K562 (cell line): ENCODE results near the gene MEX3C. TPM values are rescaled to one million over a fixed set of nuclear protein-coding genes. Genes with fewer than 3 reads are reported as not detected.
A peak's percentile ranks its signal among the peaks of the same experiment; 100 is the strongest.

Experiments used
- CBX3 ChIP-seq, 2 experiments: IDR thresholded peaks; 1 replicate in 1 of 2; 2 replicates in 1 of 2; pipeline ENCODE4 v1.6.1; 2012; ENCODE audit warnings: inconsistent platforms in 2 of 2, low read length in 2 of 2, borderline replicate concordance in 1 of 2, control low read depth in 1 of 2
- E2F5 ChIP-seq: sonication (generic); formaldehyde crosslinking; IDR thresholded peaks from 2 replicates; pipeline ENCODE4 v1.8.0; 2022; ENCODE audit warnings: mild to moderate bottlenecking, missing genetic modification reagents
- ETS2 ChIP-seq: IDR thresholded peaks from 2 replicates; pipeline ENCODE4 v1.6.1; 2016; ENCODE audit warnings: borderline replicate concordance, missing genetic modification characterization, mild to moderate bottlenecking, moderate library complexity, missing compliant biosample characterization; ENCODE audit not compliant: poor library complexity, severe bottlenecking
- MCM7 ChIP-seq, 2 experiments: fragments of 450-650 bp; IDR thresholded peaks; 2 replicates each; pipeline ENCODE4 v1.6.1; 2016 to 2018
- NCOR1 ChIP-seq: fragments of 450-650 bp; IDR thresholded peaks from 2 replicates; pipeline ENCODE4 v1.6.1; 2016; ENCODE audit warnings: mild to moderate bottlenecking, moderate library complexity
- NKRF ChIP-seq: fragments of 450-650 bp; IDR thresholded peaks from 2 replicates; pipeline ENCODE4 v1.6.1; 2016; ENCODE audit warnings: borderline replicate concordance
- NR2C1 ChIP-seq, 2 experiments: fragments of 450-650 bp; IDR thresholded peaks; 2 replicates each; pipeline ENCODE4 v1.6.1; 2017; ENCODE audit warnings: mild to moderate bottlenecking in 2 of 2, antibody characterized with exemption in 1 of 2, inconsistent platforms in 1 of 2, missing compliant biosample characterization in 1 of 2, missing genetic modification characterization in 1 of 2
- SNIP1 ChIP-seq: fragments of 450-650 bp; IDR thresholded peaks from 2 replicates; pipeline ENCODE4 v1.7.1; 2017; ENCODE audit warnings: low read depth, mild to moderate bottlenecking
- TFAP4 ChIP-seq: sonication (generic); formaldehyde crosslinking; IDR thresholded peaks from 2 replicates; pipeline ENCODE4 v1.8.0; 2022; ENCODE audit warnings: missing genetic modification reagents, mild to moderate bottlenecking, moderate library complexity, borderline replicate concordance
- ZNF143 ChIP-seq: sonication (generic); formaldehyde crosslinking; IDR thresholded peaks from 2 replicates; pipeline ENCODE4 v1.9.0; 2022; ENCODE audit warnings: mild to moderate bottlenecking, missing genetic modification reagents
- ZNF395 ChIP-seq: fragments of 200-800 bp; sonication (Bioruptor generic); IDR thresholded peaks from 2 replicates; pipeline ENCODE4 v1.6.1; 2017; ENCODE audit warnings: missing genetic modification characterization, missing compliant biosample characterization
- ZNF41 ChIP-seq: fragments of 250-450 bp; sonication (Bioruptor Pico); conservative IDR thresholded peaks from 2 replicates; pipeline ENCODE4 v1.4.0; 2020; ENCODE audit warnings: mild to moderate bottlenecking
- ZNF551 ChIP-seq: fragments of 250-450 bp; sonication (Bioruptor Pico); IDR thresholded peaks from 2 replicates; pipeline ENCODE4 v1.5.0; 2021; ENCODE audit warnings: mild to moderate bottlenecking, moderate library complexity
- ZNF57 ChIP-seq: fragments of 450-650 bp; formaldehyde crosslinking; IDR thresholded peaks from 2 replicates; pipeline ENCODE4 v1.4.0; 2020; ENCODE audit warnings: mild to moderate bottlenecking, moderate library complexity
- ZNF695 ChIP-seq: fragments of 450-650 bp; formaldehyde crosslinking; IDR thresholded peaks from 2 replicates; pipeline ENCODE4 v1.4.0; 2020; ENCODE audit warnings: mild to moderate bottlenecking, moderate library complexity
- polyA plus RNA-seq, 8 experiments: library from polyadenylated mRNA; depleted of rRNA in 4 of 8; stranded (reverse) in 5 of 8; unstranded in 3 of 8; fragments of >200 nt; fragmentation: Nextera tagmentation in 2 of 8; fragmentation: Illumina TruSeq in 1 of 8; extraction: Ambion mirVana in 2 of 8; extraction: Trizol in 1 of 8; gene quantifications; 2 replicates each; pipeline versions ENCODE4 v1.2.1 to v1.2.3, GENCODE V29; 2011 to 2014; ENCODE audit warnings: inconsistent platforms in 1 of 8, missing spikeins in 1 of 8
- total RNA-seq, 7 experiments: library from RNA; depleted of rRNA in 6 of 7; stranded (reverse); fragments of >200 nt in 6 of 7; fragmentation: Illumina TruSeq in 2 of 7; extraction: Trizol in 2 of 7; gene quantifications; 2 replicates each; pipeline versions ENCODE4 v1.2.1 to v1.2.3, GENCODE V29; 2011 to 2021; ENCODE audit warnings: low replicate concordance in 1 of 7
- TF ChIP-seq, protein P1 (sequence below): sonication (generic); formaldehyde crosslinking; IDR thresholded peaks from 2 replicates; pipeline ENCODE4 v1.8.1; 2023; ENCODE audit warnings: mild to moderate bottlenecking, missing genetic modification reagents, moderate library complexity
- TF ChIP-seq, protein P2 (sequence below): sonication (generic); formaldehyde crosslinking; IDR thresholded peaks from 2 replicates; pipeline ENCODE4 v1.8.0; 2022; ENCODE audit warnings: mild to moderate bottlenecking, missing genetic modification reagents
- TF ChIP-seq, protein P3 (sequence below): sonication (generic); formaldehyde crosslinking; IDR thresholded peaks from 2 replicates; pipeline ENCODE4 v1.8.0; 2022; ENCODE audit warnings: mild to moderate bottlenecking, missing genetic modification reagents

The MEX3C gene
- total and polyA plus RNA-seq, 9 of the 15 experiments (the other 6 are each of a cell fraction or from before 2014, with no cell fraction given): 2.4 to 14.2 (median 10.6) TPM

DNA sequence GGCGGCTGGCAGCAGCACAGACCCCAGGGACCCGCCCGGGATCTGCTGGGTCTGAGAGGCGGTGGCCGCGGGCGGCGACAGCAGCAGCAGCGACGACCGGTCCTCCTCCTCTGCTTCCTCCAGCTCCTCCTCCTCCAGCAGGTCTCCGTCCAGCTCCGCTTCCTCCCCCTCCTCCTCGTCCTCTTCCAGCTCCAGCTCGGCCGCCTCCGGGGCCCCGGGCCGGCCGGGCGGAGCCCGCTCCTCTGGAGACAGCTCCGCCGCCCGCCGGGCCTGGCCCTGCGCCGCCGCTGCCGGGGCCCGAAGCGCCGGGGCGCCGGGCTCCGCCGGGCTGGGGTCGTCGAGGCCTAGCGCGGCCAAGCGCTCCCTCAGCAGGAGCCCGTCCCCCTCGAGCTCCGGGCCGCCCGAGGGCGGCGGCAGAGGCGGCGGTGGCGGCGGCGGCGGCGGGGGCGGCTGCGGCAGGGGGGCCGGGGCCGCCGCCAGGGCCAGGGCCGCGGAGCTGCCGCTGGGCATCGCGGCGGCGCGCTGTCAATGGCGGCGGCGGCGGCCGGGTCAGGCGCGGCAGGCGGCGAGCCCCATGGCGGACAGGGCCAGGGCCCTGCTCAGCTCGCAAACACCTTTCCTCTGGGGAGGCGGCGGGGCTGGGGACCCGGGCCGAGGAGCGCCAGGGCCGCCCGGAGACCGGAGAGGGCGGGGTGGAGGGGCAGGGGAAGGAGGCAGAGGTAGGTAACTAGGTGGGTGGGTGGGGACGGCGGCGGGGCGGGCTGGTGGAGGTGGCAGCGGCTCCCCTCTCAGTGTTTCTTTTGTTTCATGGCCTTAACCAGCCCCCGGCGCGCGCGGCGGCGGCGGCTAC lies 445 bp downstream of the MEX3C start (continued):
- TF ChIP-seq NR2C1 (IDR thresholded peaks at IDR 0.05): no peak
- no peak for TF ChIP-seq NR2C1 (tag; IDR thresholded peaks at IDR 0.05)
- TF ChIP-seq ZNF57 (CRISPR knock-in tag): no peak
- no peak for TF ChIP-seq SNIP1
- TF ChIP-seq NCOR1: no peak
- 0 out of 2 replicates have a peak, but pooled peaks have one; percentile 12 for TF ChIP-seq ZNF395 (CRISPR knock-in tag)
- no peak for TF ChIP-seq MCM7 (IDR thresholded peaks at IDR 0.05)
- TF ChIP-seq ZNF695 (CRISPR knock-in tag): no peak
- TF ChIP-seq, protein P1, sequence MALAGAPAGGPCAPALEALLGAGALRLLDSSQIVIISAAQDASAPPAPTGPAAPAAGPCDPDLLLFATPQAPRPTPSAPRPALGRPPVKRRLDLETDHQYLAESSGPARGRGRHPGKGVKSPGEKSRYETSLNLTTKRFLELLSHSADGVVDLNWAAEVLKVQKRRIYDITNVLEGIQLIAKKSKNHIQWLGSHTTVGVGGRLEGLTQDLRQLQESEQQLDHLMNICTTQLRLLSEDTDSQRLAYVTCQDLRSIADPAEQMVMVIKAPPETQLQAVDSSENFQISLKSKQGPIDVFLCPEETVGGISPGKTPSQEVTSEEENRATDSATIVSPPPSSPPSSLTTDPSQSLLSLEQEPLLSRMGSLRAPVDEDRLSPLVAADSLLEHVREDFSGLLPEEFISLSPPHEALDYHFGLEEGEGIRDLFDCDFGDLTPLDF (CRISPR knock-in tag): no peak
- TF ChIP-seq, protein P2, sequence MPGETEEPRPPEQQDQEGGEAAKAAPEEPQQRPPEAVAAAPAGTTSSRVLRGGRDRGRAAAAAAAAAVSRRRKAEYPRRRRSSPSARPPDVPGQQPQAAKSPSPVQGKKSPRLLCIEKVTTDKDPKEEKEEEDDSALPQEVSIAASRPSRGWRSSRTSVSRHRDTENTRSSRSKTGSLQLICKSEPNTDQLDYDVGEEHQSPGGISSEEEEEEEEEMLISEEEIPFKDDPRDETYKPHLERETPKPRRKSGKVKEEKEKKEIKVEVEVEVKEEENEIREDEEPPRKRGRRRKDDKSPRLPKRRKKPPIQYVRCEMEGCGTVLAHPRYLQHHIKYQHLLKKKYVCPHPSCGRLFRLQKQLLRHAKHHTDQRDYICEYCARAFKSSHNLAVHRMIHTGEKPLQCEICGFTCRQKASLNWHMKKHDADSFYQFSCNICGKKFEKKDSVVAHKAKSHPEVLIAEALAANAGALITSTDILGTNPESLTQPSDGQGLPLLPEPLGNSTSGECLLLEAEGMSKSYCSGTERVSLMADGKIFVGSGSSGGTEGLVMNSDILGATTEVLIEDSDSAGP: no peak
- TF ChIP-seq, protein P3, sequence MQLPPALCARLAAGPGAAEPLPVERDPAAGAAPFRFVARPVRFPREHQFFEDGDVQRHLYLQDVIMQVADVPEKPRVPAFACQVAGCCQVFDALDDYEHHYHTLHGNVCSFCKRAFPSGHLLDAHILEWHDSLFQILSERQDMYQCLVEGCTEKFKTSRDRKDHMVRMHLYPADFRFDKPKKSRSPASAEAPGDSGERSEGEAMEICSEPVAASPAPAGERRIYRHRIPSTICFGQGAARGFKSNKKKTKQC: no peak
- TF ChIP-seq ETS2: no peak
- no peak for TF ChIP-seq ZNF143 (CRISPR knock-in tag)
- TF ChIP-seq ZNF551 (CRISPR knock-in tag): no peak
- TF ChIP-seq NKRF: no peak
- no peak for TF ChIP-seq CBX3 (IDR thresholded peaks at IDR 0.05; ENCODE audit: borderline replicate concordance in 1 of 2, low read length in 2 of 2)
- TF ChIP-seq E2F5 (CRISPR knock-in tag): no peak
- no peak for TF ChIP-seq ZNF41 (CRISPR knock-in tag)
- TF ChIP-seq TFAP4 (CRISPR knock-in tag): no peak
